ENCODE data around the gene GDPGP1. TPM values are rescaled to one million over a fixed set of nuclear protein-coding genes. Genes with fewer than 3 reads are reported as not detected.
A peak's percentile ranks its signal among the peaks of the same experiment; 100 is the strongest.

GDPGP1 gene
- total RNA-seq, 1 donor from 2014 or later: 11.2 TPM

DNA sequence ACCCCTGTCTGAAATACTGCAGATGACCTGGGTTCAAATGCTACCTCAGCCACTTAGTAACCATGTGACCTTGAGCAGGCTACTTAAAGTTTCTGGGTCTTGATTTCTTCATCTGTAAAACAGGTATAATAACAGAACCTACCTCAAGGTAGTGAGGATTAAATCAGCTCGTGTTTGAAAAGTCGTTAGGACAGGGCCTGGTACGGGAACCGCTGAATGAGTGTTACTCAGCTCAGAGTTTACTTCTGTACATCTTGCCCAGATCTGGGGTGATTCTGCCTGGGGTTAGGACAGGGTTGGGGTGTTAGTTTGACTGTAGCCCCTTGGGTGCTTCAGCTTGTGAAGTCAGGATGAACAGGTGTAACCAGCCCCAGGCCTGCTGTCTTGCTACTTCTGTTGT is 31.1 kb upstream of the GDPGP1 start:
- intact Hi-C loops (cut with DNase I): no loop called here
- ATAC-seq (no peak), DNase-seq (no peak)
- no peaks in the 10 kb centered on the region for H3K9me3 ChIP-seq
- peaks cover 17% of the 10 kb centered on the region for H3K4me1 ChIP-seq
- TF ChIP-seq, protein P1, sequence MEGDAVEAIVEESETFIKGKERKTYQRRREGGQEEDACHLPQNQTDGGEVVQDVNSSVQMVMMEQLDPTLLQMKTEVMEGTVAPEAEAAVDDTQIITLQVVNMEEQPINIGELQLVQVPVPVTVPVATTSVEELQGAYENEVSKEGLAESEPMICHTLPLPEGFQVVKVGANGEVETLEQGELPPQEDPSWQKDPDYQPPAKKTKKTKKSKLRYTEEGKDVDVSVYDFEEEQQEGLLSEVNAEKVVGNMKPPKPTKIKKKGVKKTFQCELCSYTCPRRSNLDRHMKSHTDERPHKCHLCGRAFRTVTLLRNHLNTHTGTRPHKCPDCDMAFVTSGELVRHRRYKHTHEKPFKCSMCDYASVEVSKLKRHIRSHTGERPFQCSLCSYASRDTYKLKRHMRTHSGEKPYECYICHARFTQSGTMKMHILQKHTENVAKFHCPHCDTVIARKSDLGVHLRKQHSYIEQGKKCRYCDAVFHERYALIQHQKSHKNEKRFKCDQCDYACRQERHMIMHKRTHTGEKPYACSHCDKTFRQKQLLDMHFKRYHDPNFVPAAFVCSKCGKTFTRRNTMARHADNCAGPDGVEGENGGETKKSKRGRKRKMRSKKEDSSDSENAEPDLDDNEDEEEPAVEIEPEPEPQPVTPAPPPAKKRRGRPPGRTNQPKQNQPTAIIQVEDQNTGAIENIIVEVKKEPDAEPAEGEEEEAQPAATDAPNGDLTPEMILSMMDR (IDR thresholded peaks at IDR 0.05): no peak
- H3K36me3 ChIP-seq: peaks cover 5% of the 10 kb centered on the region
- H3K4me3 ChIP-seq: no peak overlapping the region
- H3K27me3 ChIP-seq: no peaks in the 10 kb centered on the region
- no peak overlapping the region for H3K27ac ChIP-seq

DNA sequence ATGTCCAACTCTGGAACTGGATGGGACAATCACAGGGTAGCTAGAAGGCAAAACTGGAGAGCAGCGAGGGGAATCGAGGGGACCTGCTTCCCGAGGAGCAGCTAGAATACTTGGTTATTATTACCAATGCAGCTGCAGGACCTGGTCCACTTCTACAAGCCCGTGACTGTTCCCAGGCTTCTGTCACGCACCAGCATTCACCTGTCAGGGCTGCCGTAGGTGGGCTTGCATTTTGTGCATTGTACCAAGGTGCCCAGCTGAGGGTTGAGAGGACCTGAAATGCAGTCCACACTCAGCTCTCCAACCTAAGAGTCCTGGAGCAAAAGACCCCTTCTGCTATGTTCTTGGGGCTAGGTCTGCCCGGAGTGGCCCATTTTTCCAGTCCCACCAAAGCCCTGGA is 30.5 kb upstream of the GDPGP1 start:
- TF ChIP-seq, protein P1 (IDR thresholded peaks at IDR 0.05): no peak
- H3K9me3 ChIP-seq: no peaks in the 10 kb centered on the region
- H3K27me3 ChIP-seq: no peaks in the 10 kb centered on the region
- no peak overlapping the region for H3K27ac ChIP-seq
- H3K4me1 ChIP-seq: peaks cover 17% of the 10 kb centered on the region
- no peak for ATAC-seq
- intact Hi-C loops (cut with DNase I): no loop called here
- peaks cover 5% of the 10 kb centered on the region for H3K36me3 ChIP-seq
- DNase-seq: no peak
- no peak overlapping the region for H3K4me3 ChIP-seq

DNA sequence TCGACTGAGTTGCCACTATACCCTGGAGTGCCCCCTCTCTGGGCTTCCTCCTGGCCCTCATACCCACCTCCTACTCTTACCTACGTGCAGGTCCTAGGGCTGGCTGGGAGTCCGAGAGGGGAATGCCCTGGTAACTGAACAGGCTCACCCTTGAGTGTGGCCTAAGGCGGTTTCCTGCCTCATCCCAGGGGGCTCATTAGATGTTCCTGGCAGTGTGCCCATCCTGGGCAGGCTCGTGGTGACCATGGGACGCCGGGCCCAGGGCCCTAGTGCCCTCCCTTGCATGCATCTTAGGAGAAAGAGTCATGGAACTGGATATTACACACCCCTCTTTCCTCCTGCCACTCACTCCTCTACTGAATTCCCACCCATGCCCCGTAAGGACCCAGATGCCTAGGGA is 30.1 kb upstream of the GDPGP1 start:
- H3K4me3 ChIP-seq: no peak overlapping the region
- peaks cover 17% of the 10 kb centered on the region for H3K4me1 ChIP-seq
- DNase-seq: no peak
- TF ChIP-seq, protein P1 (IDR thresholded peaks at IDR 0.05): no peak
- ATAC-seq: no peak
- no peaks in the 10 kb centered on the region for H3K9me3 ChIP-seq
- H3K36me3 ChIP-seq: peaks cover 5% of the 10 kb centered on the region
- H3K27me3 ChIP-seq: no peaks in the 10 kb centered on the region
- intact Hi-C loops (cut with DNase I): no loop called here
- no peak overlapping the region for H3K27ac ChIP-seq

DNA sequence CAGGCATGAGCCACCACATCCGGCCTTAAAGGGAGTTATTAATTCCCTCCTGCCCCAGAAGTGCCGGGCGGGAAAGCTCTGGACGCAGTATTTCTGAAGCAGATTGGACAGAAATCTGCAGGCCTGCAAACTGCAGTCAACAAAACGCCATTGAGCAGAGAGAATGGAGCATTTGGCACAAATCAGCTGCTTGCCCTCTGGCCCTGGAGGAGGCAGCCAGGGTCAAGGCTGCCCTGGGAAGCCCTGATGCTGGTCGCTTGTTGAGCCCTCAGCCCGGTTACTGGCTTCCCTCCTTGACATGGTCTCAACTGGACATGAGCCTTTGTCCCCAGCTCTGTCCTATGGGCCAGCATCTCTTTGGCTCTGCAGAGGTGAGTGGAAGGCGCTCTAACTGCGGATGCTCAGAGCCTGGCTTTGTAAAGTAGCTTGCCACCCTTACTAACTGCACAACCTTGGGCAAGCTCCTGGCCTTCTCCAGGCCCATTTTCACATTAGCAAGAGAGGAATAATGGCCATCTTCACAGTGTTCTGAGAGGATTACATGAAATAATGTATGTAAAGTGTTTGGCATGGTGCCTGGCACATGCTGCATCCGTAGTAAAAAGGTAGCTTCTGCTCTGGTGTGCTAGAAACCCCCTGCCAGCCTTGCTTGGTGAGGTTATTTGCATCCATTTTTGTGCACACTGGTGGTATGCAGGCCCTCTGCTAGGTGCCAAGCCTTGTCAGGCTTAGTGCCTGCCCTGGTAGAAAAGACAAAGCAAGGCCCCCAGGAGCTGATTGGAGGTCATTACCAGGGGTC is 28.8 kb upstream of the GDPGP1 start:
- peaks cover 5% of the 10 kb centered on the region for H3K36me3 ChIP-seq
- no peak for ATAC-seq
- H3K4me3 ChIP-seq: no peak overlapping the region
- H3K9me3 ChIP-seq: no peaks in the 10 kb centered on the region
- DNase-seq: no peak
- no peak overlapping the region for H3K27ac ChIP-seq
- peaks cover 17% of the 10 kb centered on the region for H3K4me1 ChIP-seq
- TF ChIP-seq, protein P1 (IDR thresholded peaks at IDR 0.05): no peak
- intact Hi-C loops (cut with DNase I): no loop called here
- H3K27me3 ChIP-seq: no peaks in the 10 kb centered on the region

DNA sequence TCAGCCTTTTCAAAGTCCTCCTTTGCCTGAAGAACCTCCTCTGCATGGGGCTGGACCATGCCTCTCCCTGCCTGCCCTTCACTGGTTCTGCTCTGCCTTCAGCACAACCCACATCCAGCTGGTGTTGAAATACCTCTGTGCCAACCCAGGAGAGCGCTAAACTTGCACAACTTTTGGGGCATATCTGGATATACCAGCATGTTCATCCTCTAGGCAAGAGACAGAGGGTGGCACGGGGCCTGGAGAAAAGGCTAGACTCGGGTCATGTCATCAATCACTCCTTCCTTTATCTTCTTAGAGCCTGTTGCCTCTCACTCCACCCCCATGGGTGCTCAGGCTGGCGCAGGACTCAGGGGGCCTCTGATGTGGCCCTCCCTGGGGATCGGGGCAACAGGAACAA is 28.1 kb upstream of the GDPGP1 start:
- intact Hi-C loops (cut with DNase I): no loop called here
- peaks cover 5% of the 10 kb centered on the region for H3K36me3 ChIP-seq
- peaks cover 19% of the 10 kb centered on the region for H3K4me1 ChIP-seq
- no peaks in the 10 kb centered on the region for H3K27me3 ChIP-seq
- no peak for DNase-seq
- H3K4me3 ChIP-seq: no peak overlapping the region
- ATAC-seq: peak; percentile 21
- TF ChIP-seq, protein P1 (IDR thresholded peaks at IDR 0.05): no peak
- no peak overlapping the region for H3K27ac ChIP-seq
- H3K9me3 ChIP-seq: no peaks in the 10 kb centered on the region

Data from upper lobe of right lung (tissue), 1 donor.